H1 (cell line): ENCODE results near the gene NCOA1. TPM values are rescaled to one million over a fixed set of nuclear protein-coding genes. Genes with fewer than 3 reads are reported as not detected.

Experiments used
- CTCF ChIA-PET: fragments of 300-600 bp; sonication (Branson Sonifier 250); formaldehyde crosslinking; loops from one replicate; lab custom pipeline; 2021; ENCODE audit not compliant: partially characterized antibody; lab: Charles Lee
- POLR2A ChIA-PET: fragments of 300-600 bp; sonication (Branson Sonifier 250); formaldehyde crosslinking; loops from one replicate; lab custom pipeline; 2021; ENCODE audit warnings: inconsistent platforms; ENCODE audit not compliant: partially characterized antibody; lab: Charles Lee
- DNase-seq, 2 experiments: peaks; one replicate each; pipeline versions ENCODE4 v3.0.0 to v3.0.0-alpha.2; 2010 to 2022; ENCODE audit warnings: low spot score in 2 of 2, low read depth in 1 of 2, mixed read lengths in 1 of 2
- FAIRE-seq: peaks from 2 replicates; lab custom pipeline; 2011; peaks lifted over from hg19 to GRCh38; lab: Jason Lieb, UNC
- H2AFZ ChIP-seq: 2 replicates; pipeline ENCODE4 v1.8.1; 2012; ENCODE audit warnings: low read length, inconsistent platforms
- H2AK5ac ChIP-seq: 2 replicates; pipeline ENCODE4 v1.6.1; 2013; ENCODE audit warnings: low read depth, low read length
- H2BK120ac ChIP-seq: replicated peaks from 2 replicates; pipeline ENCODE3; 2013; ENCODE audit warnings: low read depth, low read length, inconsistent platforms
- H2BK12ac ChIP-seq: 2 replicates; pipeline ENCODE4 v1.6.1; 2013; ENCODE audit warnings: low read depth, low read length
- H2BK15ac ChIP-seq: 2 replicates; pipeline ENCODE4 v1.6.1; 2013; ENCODE audit warnings: low read length
- H2BK20ac ChIP-seq: 2 replicates; pipeline ENCODE4 v1.6.1; 2013; ENCODE audit warnings: low read length
- H2BK5ac ChIP-seq: 2 replicates; pipeline ENCODE4 v1.6.1; 2013; ENCODE audit warnings: low read depth, low read length
- H3K14ac ChIP-seq: 2 replicates; pipeline ENCODE4 v1.6.1; 2013; ENCODE audit warnings: inconsistent platforms; ENCODE audit not compliant: insufficient read length
- H3K18ac ChIP-seq: 2 replicates; pipeline ENCODE4 v1.6.1; 2013; ENCODE audit warnings: low read length; ENCODE audit errors: extremely low read depth
- H3K23ac ChIP-seq: 2 replicates; pipeline ENCODE4 v1.6.1; 2013; ENCODE audit warnings: inconsistent platforms; ENCODE audit not compliant: insufficient read length
- H3K23me2 ChIP-seq: 2 replicates; pipeline ENCODE4 v1.6.1; 2013; ENCODE audit warnings: low read depth, low read length
- H3K27ac ChIP-seq: 2 replicates; pipeline ENCODE4 v1.6.1; 2011; ENCODE audit warnings: low read depth, low read length, inconsistent platforms
- H3K27me3 ChIP-seq, 4 experiments: replicated peaks in 1 of 4; 1 replicate in 1 of 4; 2 replicates in 3 of 4; pipeline versions ENCODE4 v1.6.1 to v1.8.1; 2011 to 2013; ENCODE audit warnings: low read length in 3 of 4, mild to moderate bottlenecking in 3 of 4, inconsistent platforms in 2 of 4, mixed read lengths in 2 of 4, moderate library complexity in 1 of 4; ENCODE audit not compliant: control insufficient read depth in 3 of 4, insufficient read depth in 3 of 4; ENCODE audit errors: extremely low read depth in 1 of 4
- H3K36me3 ChIP-seq, 4 experiments: 2 replicates each; pipeline versions ENCODE4 v1.6.1 to v1.8.1; 2011 to 2013; ENCODE audit warnings: mild to moderate bottlenecking in 4 of 4, low read length in 3 of 4, moderate library complexity in 2 of 4, control low read depth in 1 of 4, inconsistent platforms in 1 of 4; ENCODE audit not compliant: insufficient read depth in 4 of 4, control insufficient read depth in 2 of 4
- H3K4ac ChIP-seq: replicated peaks from 2 replicates; pipeline ENCODE3; 2013; ENCODE audit warnings: low read length, low read depth, mixed read lengths, inconsistent platforms; ENCODE audit not compliant: insufficient read length
- H3K4me1 ChIP-seq, 4 experiments: replicated peaks in 1 of 4; 1 replicate in 1 of 4; 2 replicates in 3 of 4; pipeline versions ENCODE4 v1.6.1 to v1.8.1; 2011 to 2013; ENCODE audit warnings: low read length in 3 of 4, inconsistent platforms in 2 of 4, mixed read lengths in 1 of 4; ENCODE audit not compliant: insufficient read depth in 4 of 4, control insufficient read depth in 3 of 4
- H3K4me2 ChIP-seq, 2 experiments: 2 replicates each; pipeline versions ENCODE4 v1.6.1 to v1.8.1; 2011 to 2013; ENCODE audit warnings: low read depth in 2 of 2, low read length in 2 of 2, control low read depth in 1 of 2, inconsistent platforms in 1 of 2, mild to moderate bottlenecking in 1 of 2; ENCODE audit not compliant: insufficient read depth in 1 of 2
- H3K4me3 ChIP-seq, 4 experiments: fragments of 200-600, 300-600 bp in 1 of 4; sonication (generic), shearing (Covaris generic), sonication (Bioruptor Twin) in 1 of 4; 2 replicates each; pipeline versions ENCODE4 v1.5.1 to v1.8.1; 2011 to 2016; ENCODE audit warnings: low read length in 4 of 4, low read depth in 3 of 4, control low read depth in 2 of 4, inconsistent platforms in 2 of 4, mild to moderate bottlenecking in 2 of 4, mixed read lengths in 1 of 4, moderate library complexity in 1 of 4; ENCODE audit not compliant: insufficient read depth in 2 of 4; ENCODE audit errors: extremely low read depth in 1 of 4
- H3K56ac ChIP-seq: replicated peaks from 2 replicates; pipeline ENCODE3; 2013; ENCODE audit warnings: low read depth, mild to moderate bottlenecking, mixed read lengths, low read length, inconsistent platforms; ENCODE audit not compliant: insufficient read length
- H3K79me1 ChIP-seq: 2 replicates; pipeline ENCODE4 v1.6.1; 2013; ENCODE audit warnings: low read depth, low read length, control low read depth
- H3K79me2 ChIP-seq, 2 experiments: 2 replicates each; pipeline versions ENCODE4 v1.6.1 to v1.8.1; 2012 to 2013; ENCODE audit warnings: low read length in 2 of 2, mild to moderate bottlenecking in 2 of 2, inconsistent platforms in 1 of 2; ENCODE audit not compliant: insufficient read depth in 2 of 2, control insufficient read depth in 1 of 2
- H3K9ac ChIP-seq, 4 experiments: replicated peaks in 1 of 4; 1 replicate in 1 of 4; 2 replicates in 3 of 4; pipeline versions ENCODE4 v1.6.1 to v1.8.1; 2011 to 2013; ENCODE audit warnings: low read depth in 3 of 4, low read length in 3 of 4, control low read depth in 2 of 4, mild to moderate bottlenecking in 2 of 4, moderate library complexity in 2 of 4, inconsistent platforms in 1 of 4; ENCODE audit errors: extremely low read depth in 1 of 4
- H3K9me3 ChIP-seq, 2 experiments: 2 replicates each; pipeline versions ENCODE4 v1.6.1 to v1.8.1; 2012 to 2013; ENCODE audit warnings: mild to moderate bottlenecking in 2 of 2, moderate library complexity in 2 of 2, control low read depth in 1 of 2, inconsistent platforms in 1 of 2, low read depth in 1 of 2, low read length in 1 of 2, mixed read lengths in 1 of 2; ENCODE audit not compliant: insufficient read depth in 2 of 2
- H4K20me1 ChIP-seq, 2 experiments: replicated peaks in 1 of 2; 2 replicates each; pipeline versions ENCODE3 to v1.8.1; 2011 to 2013; ENCODE audit warnings: inconsistent platforms in 2 of 2, low read length in 2 of 2, mild to moderate bottlenecking in 1 of 2; ENCODE audit not compliant: insufficient read depth in 2 of 2, control insufficient read depth in 1 of 2
- H4K5ac ChIP-seq: 2 replicates; pipeline ENCODE4 v1.6.1; 2013; ENCODE audit warnings: low read length, low read depth, mixed read lengths, inconsistent platforms; ENCODE audit not compliant: insufficient read length
- H4K8ac ChIP-seq: 2 replicates; pipeline ENCODE4 v1.8.0; 2013; ENCODE audit warnings: mild to moderate bottlenecking, moderate library complexity, low read length, inconsistent platforms; ENCODE audit not compliant: insufficient read depth; ENCODE audit errors: extremely low read depth
- H4K91ac ChIP-seq: replicated peaks from 2 replicates; pipeline ENCODE3; 2013; ENCODE audit warnings: low read length, mixed read lengths, inconsistent platforms; ENCODE audit not compliant: insufficient read length
- FOSL1 ChIP-seq: IDR thresholded peaks from 2 replicates; pipeline ENCODE4 v1.6.1; 2011; ENCODE audit warnings: mild to moderate bottlenecking, low read depth, low read length, moderate library complexity; ENCODE audit not compliant: insufficient read depth
- WGBS, 2 experiments: shearing (Covaris generic) in 1 of 2; methylation state at CpG; one replicate each; pipeline versions ENCODE4 v1.1.6 to v1.1.7; 2013 to 2015; ENCODE audit warnings: low lambda C conversion rate in 2 of 2, mixed read lengths in 2 of 2, inconsistent platforms in 1 of 2, low coverage in 1 of 2, missing lambda C conversion rate in 1 of 2; ENCODE audit not compliant: insufficient replicate concordance in 2 of 2, insufficient coverage in 1 of 2, insufficient read length in 1 of 2; ENCODE audit errors: extremely low coverage in 1 of 2, missing lambda C conversion rate in 1 of 2; 5-methylcytosine and 5-hydroxymethylcytosine counted together
- polyA plus RNA-seq, 7 experiments: library from polyadenylated mRNA; depleted of rRNA in 3 of 7; stranded (reverse) in 5 of 7; unstranded in 2 of 7; fragments of >200 nt in 5 of 7; fragments of 200-250 nt in 2 of 7; gene quantifications; 1 replicate in 5 of 7; 2 replicates in 1 of 7; 4 replicates in 1 of 7; pipeline versions ENCODE4 v1.2.1 to v1.2.3, GENCODE V29; 2011 to 2013; ENCODE audit warnings: missing spikeins in 2 of 7, mixed read lengths in 2 of 7
- total RNA-seq: library from RNA; stranded (reverse); fragmentation: NEBNext Ultra II Directional; extraction: Animal tissue kit (Norgen Biotek cat#: 25700); gene quantifications from 2 replicates; pipeline ENCODE4 v1.2.1, GENCODE V29; 2021

NCOA1 gene
- total and polyA plus RNA-seq, 2 of the 8 experiments (the other 6 are each of a cell fraction or from before 2014, with no cell fraction given) = 12.8 to 17.9 TPM

- Histone ChIP-seq H3K36me3 (no peaks in the 10 kb centered on the region), H3K4ac (no peak overlapping the region), H4K20me1 (no peaks in the 10 kb centered on the region), H2AK5ac (no peak overlapping the region), H2BK12ac (no peak overlapping the region), H3K27me3 (no peaks in the 10 kb centered on the region), H3K4me1 (no peaks in the 10 kb centered on the region; a peak in 2 of 7 replicates), H2BK15ac (no peak overlapping the region), H3K56ac (no peak overlapping the region), H3K79me2 (no peaks in the 10 kb centered on the region), H2BK20ac (no peak overlapping the region), H3K14ac (no peak overlapping the region), H3K27ac (no peak overlapping the region), H2AFZ (no peak overlapping the region), H3K79me1 (no peaks in the 10 kb centered on the region), H3K23me2 (no peaks in the 10 kb centered on the region), H2BK120ac (no peak overlapping the region), H2BK5ac (no peak overlapping the region), H3K9me3 (peaks cover 0 to 5% of the 10 kb centered on the region in 2 experiments; a peak in 1 of 4 replicates), H3K23ac (no peak overlapping the region), H3K18ac (no peak overlapping the region), H3K9ac (no peak overlapping the region), H3K4me2 (no peak overlapping the region), H3K4me3 (no peak overlapping the region), H4K5ac (no peak overlapping the region), H4K8ac (no peak overlapping the region), H4K91ac (no peak overlapping the region)
- FAIRE-seq (no peak), DNase-seq (no peak)
- 86% methylated on average over 3 of the region's 3 CpGs; no CpG with 5 or more reads in 1 of the 2 experiments for WGBS, 2 experiments
- TF ChIP-seq FOSL1 = no peak
- ChIA-PET CTCF (interaction anchor here (1.4 kb wide), 1 partner anchor 9 kb away, joined by 3 read pairs; no protein-coding TSS in a partner anchor), POLR2A (no interaction called here)
Measured at GRCh38 chr2:24478243-24478642, 12.8 kb upstream of the NCOA1 start.
